HG02571 (cell line): ENCODE measurements around the gene GSTP1.
"Not testable (repeated sequence)": the region's sequence is repeated elsewhere in the genome, so short reads cannot be mapped to it uniquely, and the experiment has no call there.

Experiments used
- ATAC-seq: cut with Tn5 transposase; IDR thresholded peaks from one replicate; pipeline ENCODE4 v1.9.1; 2021; ENCODE audit warnings: mild to moderate bottlenecking, moderate library complexity; ENCODE audit not compliant: unreplicated experiment

Gene GSTP1

GRCh38 chr11:67583247-67584204, at the start of gene GSTP1:
TSS of gene GSTP1 (plus strand) at chr11:67583812. CDS start at chr11:67583844, 32 bp downstream.
- peak; percentile 55 for ATAC-seq

GRCh38 chr11:67534070-67534679, 49.4 kb upstream of the GSTP1 start:
- ATAC-seq, result no peak

- ATAC-seq, result no peak
Observed at GRCh38 chr11:67535561-67535960, 48.1 kb upstream of the GSTP1 start.

GRCh38 chr11:67538306-67538705, 45.3 kb upstream of the GSTP1 start:
- ATAC-seq, result no peak

GRCh38 chr11:67538823-67539505, 44.6 kb upstream of the GSTP1 start:
- ATAC-seq, result no peak

GRCh38 chr11:67539550-67539949, 44.1 kb upstream of the GSTP1 start:
- ATAC-seq, result no peak

- ATAC-seq, result no peak
Observed at GRCh38 chr11:67541198-67541597, 42.4 kb upstream of the GSTP1 start.

- no peak for ATAC-seq
Observed at GRCh38 chr11:67542169-67542568, 41.4 kb upstream of the GSTP1 start.

- ATAC-seq, result no peak
Observed at GRCh38 chr11:67542971-67543370, 40.6 kb upstream of the GSTP1 start.

- no peak for ATAC-seq
Observed at GRCh38 chr11:67543585-67543984, 40.0 kb upstream of the GSTP1 start.

GRCh38 chr11:67544616-67545242, 38.9 kb upstream of the GSTP1 start:
- no peak for ATAC-seq

GRCh38 chr11:67545280-67545679, 38.3 kb upstream of the GSTP1 start:
- no peak for ATAC-seq

GRCh38 chr11:67548112-67548511, 35.5 kb upstream of the GSTP1 start:
- not testable (repeated sequence) for ATAC-seq

GRCh38 chr11:67548555-67549110, 35.0 kb upstream of the GSTP1 start:
- ATAC-seq, result no peak

GRCh38 chr11:67551127-67551526, 32.5 kb upstream of the GSTP1 start:
- no peak for ATAC-seq

- ATAC-seq, result not testable (repeated sequence)
Observed at GRCh38 chr11:67551697-67552096, 31.9 kb upstream of the GSTP1 start.

- ATAC-seq, result no peak
Observed at GRCh38 chr11:67556244-67556643, 27.4 kb upstream of the GSTP1 start.

- ATAC-seq, result peak; percentile 56
Observed at GRCh38 chr11:67558084-67558772, 25.4 kb upstream of the GSTP1 start.

- ATAC-seq, result no peak
Observed at GRCh38 chr11:67561971-67562619, 21.5 kb upstream of the GSTP1 start.
